Chondrocyte (in vitro differentiated cells): Measurements from ENCODE around the gene RAP1B. TPM values are rescaled to one million over a fixed set of nuclear protein-coding genes. Genes with fewer than 3 reads are reported as not detected.
A peak's percentile ranks its signal among the peaks of the same experiment; 100 is the strongest.

Experiments used
- DNase-seq: peaks from one replicate; pipeline ENCODE4 v3.0.0; 2021; ENCODE audit warnings: mixed read lengths, low spot score
- H3K27ac Mint-ChIP-seq: one replicate; pipeline ENCODE4 v1.8.0; 2021; ENCODE audit warnings: mild to moderate bottlenecking, moderate library complexity, mixed read lengths; ENCODE audit not compliant: unreplicated experiment
- H3K27me3 Mint-ChIP-seq: 2 replicates; pipeline ENCODE4 v1.8.0; 2021; ENCODE audit warnings: low read depth, mixed read lengths
- H3K36me3 Mint-ChIP-seq: 2 replicates; pipeline ENCODE4 v1.8.0; 2021; ENCODE audit warnings: low read depth, mixed read lengths
- H3K4me1 Mint-ChIP-seq: 2 replicates; pipeline ENCODE4 v1.8.0; 2021; ENCODE audit warnings: low read depth, mild to moderate bottlenecking, mixed read lengths
- H3K4me3 Mint-ChIP-seq: one replicate; pipeline ENCODE4 v1.8.0; 2021; ENCODE audit warnings: mild to moderate bottlenecking, moderate library complexity, mixed read lengths; ENCODE audit not compliant: unreplicated experiment
- H3K9me3 Mint-ChIP-seq: 2 replicates; pipeline ENCODE4 v1.8.0; 2021; ENCODE audit warnings: low read depth, mixed read lengths
- total RNA-seq: library from RNA; stranded (reverse); gene quantifications from 3 replicates; pipeline ENCODE4 v1.2.1, GENCODE V29; 2021
- TF ChIP-seq, protein P1 (sequence below): fragments of 200-600 bp; sonication (generic); IDR thresholded peaks from 2 replicates; pipeline ENCODE4 v1.5.0; 2021; ENCODE audit warnings: antibody characterized with exemption, mild to moderate bottlenecking, moderate library complexity

The RAP1B gene
- total RNA-seq, 1 donor from 2014 or later = 239 TPM

DNA sequence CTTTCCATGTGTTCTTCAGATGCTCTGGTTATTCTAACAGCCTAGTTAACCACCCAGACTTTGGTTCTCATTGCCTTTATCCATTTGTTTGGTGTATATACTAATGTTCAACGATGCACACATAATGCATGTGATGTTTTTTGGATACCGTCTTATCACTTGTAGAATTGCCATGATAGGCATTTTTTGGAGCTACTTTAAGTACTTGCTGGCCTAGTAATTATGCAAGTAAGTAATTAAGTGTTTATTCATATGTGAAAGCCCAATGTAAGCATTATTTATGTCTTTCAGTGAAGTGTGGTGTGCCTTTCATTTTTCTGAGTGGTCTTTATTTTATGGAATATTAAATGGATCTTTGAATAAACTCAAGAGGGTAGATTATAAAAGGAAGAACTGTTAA, 14.2 kb downstream of the RAP1B start:
- TF ChIP-seq, protein P1, sequence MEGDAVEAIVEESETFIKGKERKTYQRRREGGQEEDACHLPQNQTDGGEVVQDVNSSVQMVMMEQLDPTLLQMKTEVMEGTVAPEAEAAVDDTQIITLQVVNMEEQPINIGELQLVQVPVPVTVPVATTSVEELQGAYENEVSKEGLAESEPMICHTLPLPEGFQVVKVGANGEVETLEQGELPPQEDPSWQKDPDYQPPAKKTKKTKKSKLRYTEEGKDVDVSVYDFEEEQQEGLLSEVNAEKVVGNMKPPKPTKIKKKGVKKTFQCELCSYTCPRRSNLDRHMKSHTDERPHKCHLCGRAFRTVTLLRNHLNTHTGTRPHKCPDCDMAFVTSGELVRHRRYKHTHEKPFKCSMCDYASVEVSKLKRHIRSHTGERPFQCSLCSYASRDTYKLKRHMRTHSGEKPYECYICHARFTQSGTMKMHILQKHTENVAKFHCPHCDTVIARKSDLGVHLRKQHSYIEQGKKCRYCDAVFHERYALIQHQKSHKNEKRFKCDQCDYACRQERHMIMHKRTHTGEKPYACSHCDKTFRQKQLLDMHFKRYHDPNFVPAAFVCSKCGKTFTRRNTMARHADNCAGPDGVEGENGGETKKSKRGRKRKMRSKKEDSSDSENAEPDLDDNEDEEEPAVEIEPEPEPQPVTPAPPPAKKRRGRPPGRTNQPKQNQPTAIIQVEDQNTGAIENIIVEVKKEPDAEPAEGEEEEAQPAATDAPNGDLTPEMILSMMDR = no peak
- no peak for DNase-seq
- Mint-ChIP-seq H3K27ac (peak overlapping the region; percentile 45), H3K36me3 (peaks cover 11% of the 10 kb centered on the region), H3K27me3 (no peaks in the 10 kb centered on the region), H3K4me3 (no peak overlapping the region), H3K4me1 (peaks cover 56% of the 10 kb centered on the region), H3K9me3 (peaks cover 5% of the 10 kb centered on the region)

DNA sequence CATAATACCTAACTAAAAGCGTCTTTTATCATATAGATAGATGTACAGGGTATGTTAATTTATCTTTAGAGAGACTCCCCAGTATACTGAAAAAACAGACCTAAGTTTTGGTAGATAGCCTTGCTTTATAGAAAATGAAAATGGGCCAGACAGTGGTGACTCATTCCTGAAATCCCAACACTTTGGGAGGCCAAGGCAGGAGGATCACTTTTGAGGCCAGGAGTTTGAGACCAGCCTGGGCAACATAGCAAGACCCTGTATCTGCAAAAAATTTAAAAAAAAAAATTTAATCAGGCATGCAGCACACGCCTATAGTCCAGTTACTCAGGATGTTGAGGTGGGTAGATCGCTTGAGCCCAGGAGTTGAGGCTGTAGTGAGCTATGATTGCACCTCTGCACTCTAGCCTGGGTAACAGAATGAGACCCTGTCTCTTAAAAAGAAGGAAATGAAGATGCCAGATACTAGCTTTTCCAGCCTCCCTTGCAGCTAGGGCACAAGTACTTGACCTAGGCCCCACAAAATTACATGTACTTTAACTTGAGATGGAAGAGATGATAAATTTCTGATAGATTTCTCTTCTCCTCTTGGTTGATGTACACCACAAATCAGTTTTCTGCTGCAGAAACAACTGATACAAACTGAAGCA, 17.1 kb downstream of the RAP1B start:
- no peak overlapping the region for H3K4me3 Mint-ChIP-seq
- H3K9me3 Mint-ChIP-seq = peaks cover 5% of the 10 kb centered on the region
- H3K27me3 Mint-ChIP-seq = no peaks in the 10 kb centered on the region
- H3K36me3 Mint-ChIP-seq = peaks cover 13% of the 10 kb centered on the region
- TF ChIP-seq, protein P1 = no peak
- H3K27ac Mint-ChIP-seq = no peak overlapping the region
- peaks cover 47% of the 10 kb centered on the region for H3K4me1 Mint-ChIP-seq
- no peak for DNase-seq

DNA sequence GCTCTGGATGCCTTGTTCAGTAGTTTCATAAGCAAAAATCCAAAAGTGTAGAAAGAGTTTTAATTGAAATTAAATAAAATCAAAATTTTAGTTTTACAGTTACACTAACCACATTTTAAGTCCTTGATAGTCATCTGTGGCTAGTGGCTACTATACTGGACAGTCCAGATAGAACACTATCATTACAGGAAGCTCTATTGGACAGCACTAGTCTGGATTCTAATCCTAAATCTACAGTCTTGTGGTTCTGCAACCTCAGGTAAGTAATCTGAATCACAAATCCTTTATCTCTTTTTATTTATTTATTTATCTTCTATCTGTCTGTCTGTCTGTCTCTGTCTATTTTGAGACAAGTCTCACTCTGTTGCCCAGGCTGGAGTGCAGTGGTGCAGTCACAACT, 18.0 kb downstream of the RAP1B start:
- H3K9me3 Mint-ChIP-seq = peaks cover 5% of the 10 kb centered on the region
- no peak for DNase-seq
- TF ChIP-seq, protein P1 = no peak

GRCh38 chr12:68630050-68630449, 19.4 kb downstream of the RAP1B start:
- Mint-ChIP-seq H3K4me1 (peaks cover 47% of the 10 kb centered on the region), H3K36me3 (peaks cover 13% of the 10 kb centered on the region), H3K27me3 (no peaks in the 10 kb centered on the region), H3K27ac (peak overlapping the region; percentile 68), H3K9me3 (peaks cover 5% of the 10 kb centered on the region), H3K4me3 (no peak overlapping the region)
- TF ChIP-seq, protein P1 = no peak
- DNase-seq = no peak

More for the DNA sequence above, 18.0 kb downstream of the RAP1B start:
- H3K27ac Mint-ChIP-seq = no peak overlapping the region
- H3K27me3 Mint-ChIP-seq = no peaks in the 10 kb centered on the region
- peaks cover 47% of the 10 kb centered on the region for H3K4me1 Mint-ChIP-seq
- no peak overlapping the region for H3K4me3 Mint-ChIP-seq
- peaks cover 13% of the 10 kb centered on the region for H3K36me3 Mint-ChIP-seq

GRCh38 chr12:68630598-68630997, 19.9 kb downstream of the RAP1B start:
- DNase-seq = no peak
- Mint-ChIP-seq H3K27me3 (no peaks in the 10 kb centered on the region), H3K4me3 (no peak overlapping the region), H3K27ac (no peak overlapping the region), H3K9me3 (peaks cover 5% of the 10 kb centered on the region), H3K4me1 (peaks cover 48% of the 10 kb centered on the region), H3K36me3 (peaks cover 12% of the 10 kb centered on the region)
- TF ChIP-seq, protein P1 = no peak
